ENCODE measurements around the gene HSP90B1. TPM values are rescaled to one million over a fixed set of nuclear protein-coding genes. Genes with fewer than 3 reads are reported as not detected.
A peak's percentile ranks its signal among the peaks of the same experiment; 100 is the strongest.

Gene HSP90B1
- total RNA-seq, 1 donor from 2014 or later = 748 TPM

DNA sequence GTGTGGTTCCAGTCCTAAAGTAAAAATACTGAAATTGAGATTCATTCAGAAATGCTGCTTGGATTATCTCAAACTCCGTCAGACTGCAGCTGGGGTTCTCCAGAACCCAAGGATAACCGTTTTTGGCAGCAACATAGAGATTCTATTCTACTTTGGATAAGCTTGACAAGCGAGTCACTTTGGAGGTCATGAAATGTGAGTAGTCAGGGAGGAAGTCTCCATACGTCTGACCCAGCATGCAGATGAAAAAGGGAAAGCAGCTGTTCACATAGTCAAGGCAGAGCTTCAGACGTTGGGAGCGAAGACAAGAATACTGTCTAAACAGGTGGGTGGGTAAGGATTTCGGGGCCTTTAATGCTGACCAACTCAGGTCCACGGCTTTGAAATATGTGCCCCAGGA lies 14.9 kb upstream of the HSP90B1 start:
- Histone ChIP-seq H3K36me3 (ENCODE audit: control insufficient read depth, insufficient read depth, low read length) (no peaks in the 10 kb centered on the region), H3K4me3 (ENCODE audit: low read depth, low read length) (no peak overlapping the region), H3K27me3 (ENCODE audit: control insufficient read depth, insufficient read depth, low read length) (no peaks in the 10 kb centered on the region)
- no peak for TF ChIP-seq CTCF (IDR thresholded peaks at IDR 0.05; ENCODE audit: insufficient read depth, low read length, poor library complexity, severe bottlenecking)
- DNase-seq (ENCODE audit: low read depth) = no peak

GRCh38 chr12:103917873-103918272 lies 12.3 kb upstream of the HSP90B1 start:
- no peak for DNase-seq (ENCODE audit: low read depth)
- H3K27me3 ChIP-seq (ENCODE audit: control insufficient read depth, insufficient read depth, low read length) = no peaks in the 10 kb centered on the region
- no peak overlapping the region for H3K4me3 ChIP-seq (ENCODE audit: low read depth, low read length)
- H3K36me3 ChIP-seq (ENCODE audit: control insufficient read depth, insufficient read depth, low read length) = no peaks in the 10 kb centered on the region
- no peak for TF ChIP-seq CTCF (IDR thresholded peaks at IDR 0.05; ENCODE audit: insufficient read depth, low read length, poor library complexity, severe bottlenecking)

DNA sequence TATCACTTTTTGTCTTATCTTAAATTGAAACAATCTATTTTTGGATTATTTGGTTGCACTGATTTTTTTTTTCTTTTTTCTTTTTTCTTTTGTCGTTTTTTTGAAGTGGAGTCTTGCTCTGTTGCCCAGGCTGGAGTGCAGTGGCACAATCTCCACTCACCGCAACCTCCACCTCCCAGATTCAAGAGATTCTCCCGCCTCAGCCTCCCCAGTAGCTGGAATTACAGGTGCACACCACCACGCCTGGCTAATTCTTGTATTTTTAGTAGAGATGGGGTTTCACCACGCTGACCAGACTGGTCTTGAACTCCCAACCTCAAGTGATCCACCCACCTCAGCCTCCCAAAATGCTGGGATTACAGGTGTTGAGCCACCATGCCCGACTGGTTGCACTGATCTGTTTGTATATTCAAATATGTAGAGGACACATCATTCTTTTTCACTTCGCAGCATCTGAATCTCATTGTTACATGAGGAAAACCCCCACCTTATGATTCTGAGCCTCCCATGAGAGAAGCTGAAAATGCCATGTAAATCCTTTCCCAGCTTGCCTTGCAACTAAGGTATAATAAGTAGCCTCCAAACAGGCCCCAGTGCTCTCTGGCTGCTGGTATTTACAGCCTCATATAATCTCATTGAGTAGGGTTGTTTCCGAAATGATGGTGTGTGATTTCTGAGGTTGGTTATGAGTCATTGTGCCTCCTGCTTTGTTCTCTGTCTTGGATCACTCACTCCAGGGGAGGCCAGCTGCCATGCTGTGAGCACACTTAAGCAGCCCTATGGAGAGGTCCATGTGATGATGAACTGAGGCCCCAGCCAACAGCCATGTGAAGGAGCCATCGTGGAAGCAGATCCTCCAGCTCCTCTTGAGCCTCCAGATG lies 5.2 kb upstream of the HSP90B1 start:
- no peak for TF ChIP-seq CTCF (IDR thresholded peaks at IDR 0.05; ENCODE audit: insufficient read depth, low read length, poor library complexity, severe bottlenecking)
- Histone ChIP-seq H3K4me3 (ENCODE audit: low read depth, low read length) (no peak overlapping the region), H3K36me3 (ENCODE audit: control insufficient read depth, insufficient read depth, low read length) (no peaks in the 10 kb centered on the region), H3K27me3 (ENCODE audit: control insufficient read depth, insufficient read depth, low read length) (no peaks in the 10 kb centered on the region)
- DNase-seq (ENCODE audit: low read depth) = peak; percentile 56

DNA sequence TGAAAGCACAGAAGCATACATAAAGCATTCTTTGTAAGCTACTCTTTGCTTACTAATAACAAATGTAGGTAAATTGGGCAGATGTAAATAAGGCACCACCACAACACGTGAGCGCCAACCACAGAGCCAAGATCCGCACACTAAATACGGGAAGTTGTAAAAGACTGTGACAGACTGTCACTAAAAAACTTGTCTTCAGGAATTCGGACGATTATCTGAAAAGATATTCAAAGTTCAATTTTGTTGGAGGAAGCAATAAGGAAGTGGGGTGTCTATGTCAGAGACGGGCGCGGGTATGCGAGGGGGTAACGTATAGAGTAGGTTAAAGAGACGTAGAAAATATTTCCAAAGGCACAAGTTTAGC lies 1.5 kb upstream of the HSP90B1 start:
- no peak for DNase-seq (ENCODE audit: low read depth)
- no peak for TF ChIP-seq CTCF (IDR thresholded peaks at IDR 0.05; ENCODE audit: insufficient read depth, low read length, poor library complexity, severe bottlenecking)
- Histone ChIP-seq H3K4me3 (ENCODE audit: low read depth, low read length) (peak overlapping the region; percentile 56), H3K27me3 (ENCODE audit: control insufficient read depth, insufficient read depth, low read length) (no peaks in the 10 kb centered on the region), H3K36me3 (ENCODE audit: control insufficient read depth, insufficient read depth, low read length) (peaks cover 1% of the 10 kb centered on the region)

DNA sequence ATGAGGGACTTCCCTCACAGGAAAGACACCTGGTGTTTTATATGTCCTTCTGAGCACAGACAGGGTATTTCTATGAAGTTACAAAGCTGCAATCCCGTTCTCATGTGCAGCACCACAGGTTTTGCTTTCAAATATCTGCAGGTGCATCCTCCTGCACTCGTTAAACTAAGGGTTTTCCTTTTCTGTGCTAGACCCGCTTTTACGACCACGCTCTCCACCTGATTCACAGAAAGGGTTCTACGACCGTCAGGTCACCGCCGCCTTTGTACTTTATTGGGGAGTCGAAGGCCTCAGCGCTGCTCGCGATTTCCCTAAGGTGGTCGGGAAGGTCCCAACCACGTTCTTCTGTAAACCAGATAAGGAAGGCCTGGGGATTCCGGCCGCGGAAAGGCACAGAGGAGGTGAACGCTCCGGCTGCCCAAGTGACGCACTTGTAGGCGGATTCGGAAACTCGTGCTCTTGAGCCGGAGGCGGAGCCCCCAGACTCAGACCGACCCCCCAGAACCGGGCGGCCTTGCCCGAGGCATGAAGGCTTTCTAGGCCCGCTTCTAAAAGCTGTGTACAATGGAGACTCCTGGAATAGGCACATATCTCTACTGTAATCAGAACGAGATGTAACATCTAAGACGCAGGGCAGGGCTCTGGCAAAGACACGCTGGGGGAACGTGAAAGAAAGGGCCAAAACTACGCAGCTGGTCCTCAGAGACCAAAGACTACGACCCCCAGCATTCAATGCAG lies 995 bp upstream of the HSP90B1 start:
- Histone ChIP-seq H3K36me3 (ENCODE audit: control insufficient read depth, insufficient read depth, low read length) (peaks cover 1% of the 10 kb centered on the region), H3K4me3 (ENCODE audit: low read depth, low read length) (peak overlapping the region; percentile 56), H3K27me3 (ENCODE audit: control insufficient read depth, insufficient read depth, low read length) (no peaks in the 10 kb centered on the region)
- no peak for TF ChIP-seq CTCF (IDR thresholded peaks at IDR 0.05; ENCODE audit: insufficient read depth, low read length, poor library complexity, severe bottlenecking)
- peak; percentile 69 for DNase-seq (ENCODE audit: low read depth)
